NCI-H748 treated with DMSO at 0.1 percent for 48 hours (cell line): Measurements from ENCODE around the gene ANKS6.

Source experiments
- DNase-seq: peaks from one replicate; lab custom pipeline; 2025; lab: John Stamatoyannopoulos, UW

The ANKS6 gene

GRCh38 chr9:98790842-98791607 lies 5.3 kb downstream of the ANKS6 start:
- peak; percentile 13 for DNase-seq

- no peak for DNase-seq
Measured at GRCh38 chr9:98790134-98790841, 6.1 kb downstream of the ANKS6 start.

GRCh38 chr9:98789483-98790133 lies 6.7 kb downstream of the ANKS6 start:
- DNase-seq, result no peak

- no peak for DNase-seq
Measured at GRCh38 chr9:98787766-98788335, 8.5 kb downstream of the ANKS6 start.

- no peak for DNase-seq
Measured at GRCh38 chr9:98786750-98787510, 9.4 kb downstream of the ANKS6 start.

- no peak for DNase-seq
Measured at GRCh38 chr9:98784831-98785806, 11.2 kb downstream of the ANKS6 start.

- no peak for DNase-seq
Measured at GRCh38 chr9:98783518-98784226, 12.7 kb downstream of the ANKS6 start.

GRCh38 chr9:98781588-98782383 lies 14.6 kb downstream of the ANKS6 start:
- no peak for DNase-seq

GRCh38 chr9:98780059-98780749 lies 16.2 kb downstream of the ANKS6 start:
- DNase-seq, result no peak

GRCh38 chr9:98778711-98779530 lies 17.4 kb downstream of the ANKS6 start:
- DNase-seq, result no peak

- DNase-seq, result no peak
Measured at GRCh38 chr9:98778251-98778650, 18.1 kb downstream of the ANKS6 start.

- no peak for DNase-seq
Measured at GRCh38 chr9:98777618-98778017, 18.7 kb downstream of the ANKS6 start.

GRCh38 chr9:98775831-98776441 lies 20.4 kb downstream of the ANKS6 start:
- DNase-seq, result peak; percentile 59

GRCh38 chr9:98774746-98775145 lies 21.6 kb downstream of the ANKS6 start:
- DNase-seq, result no peak

GRCh38 chr9:98773721-98774120 lies 22.6 kb downstream of the ANKS6 start:
- DNase-seq, result no peak

GRCh38 chr9:98772364-98773155 lies 23.8 kb downstream of the ANKS6 start:
- DNase-seq, result no peak
